Measurements from ENCODE around the gene NAA20. TPM values are rescaled to one million over a fixed set of nuclear protein-coding genes. Genes with fewer than 3 reads are reported as not detected.
A peak's percentile ranks its signal among the peaks of the same experiment; 100 is the strongest.

The NAA20 gene
- polyA plus RNA-seq, 4 donors = 76.8 to 105 (median 98.1) TPM

- no peak for DNase-seq (ENCODE audit: low read depth in 4 of 4, low spot score in 2 of 4)
Measured at GRCh38 chr20:20070871-20071726, 53.9 kb downstream of the NAA20 start.

GRCh38 chr20:20073801-20074371 is 56.7 kb downstream of the NAA20 start:
- DNase-seq (ENCODE audit: low read depth in 4 of 4, low spot score in 2 of 4) = no peak

- DNase-seq (ENCODE audit: low read depth in 4 of 4, low spot score in 2 of 4) = no peak
Measured at GRCh38 chr20:20075032-20075431, 57.9 kb downstream of the NAA20 start.

- DNase-seq (ENCODE audit: low read depth in 4 of 4, low spot score in 2 of 4) = no peak
Measured at GRCh38 chr20:20076297-20077065, 59.3 kb downstream of the NAA20 start.

GRCh38 chr20:20078041-20078440 is 60.9 kb downstream of the NAA20 start:
- peak in 1 of 4 donors; percentile 38 for DNase-seq (ENCODE audit: low read depth in 4 of 4, low spot score in 2 of 4)

GRCh38 chr20:20079102-20079784 is 62.1 kb downstream of the NAA20 start:
- no peak for DNase-seq (ENCODE audit: low read depth in 4 of 4, low spot score in 2 of 4)

Other genes with a start within 250 kb of the NAA20 start
- 10 to 100 TPM; 35.6 to 47.9 (median 44.0) TPM for gene CRNKL1, start 35.1 kb downstream of the NAA20 start, polyA plus RNA-seq (ENCODE audit: insufficient read length in 4 of 4)
- 1 to 10 TPM; 3.2 to 4.4 (median 3.7) TPM for gene CFAP61, start 35.2 kb downstream of the NAA20 start, polyA plus RNA-seq (ENCODE audit: insufficient read length in 4 of 4)

All from left renal cortex interstitium (tissue), 4 donors.